ENCODE measurements around the gene SLC6A18. TPM values are rescaled to one million over a fixed set of nuclear protein-coding genes. Genes with fewer than 3 reads are reported as not detected.

The SLC6A18 gene
- total RNA-seq, 2 experiments from 2014 or later, result not detected

GRCh38 chr5:1206521-1207412, 18.4 kb upstream of the SLC6A18 start:
- Mint-ChIP-seq H3K9me3 (no peaks in the 10 kb centered on the region), H3K27ac (no peak overlapping the region), H3K4me3 (no peak overlapping the region), H3K4me1 (ENCODE audit: low read depth) (no peaks in the 10 kb centered on the region), H3K27me3 (no peaks in the 10 kb centered on the region), H3K36me3 (ENCODE audit: low read depth) (no peaks in the 10 kb centered on the region)
- CTCF ChIA-PET, result no interaction called here
- intact Hi-C loops (cut with micrococcal nuclease), result no loop called here
- DNase-seq (no peak), ATAC-seq (no peak)
- TF ChIP-seq CTCF (IDR thresholded peaks at IDR 0.05), result no peak
- POLR2A ChIA-PET, result no interaction called here

GRCh38 chr5:1207555-1207954, 17.6 kb upstream of the SLC6A18 start:
- ChIA-PET POLR2A (no interaction called here), CTCF (no interaction called here)
- intact Hi-C loops (cut with micrococcal nuclease), result no loop called here
- DNase-seq, result no peak
- Mint-ChIP-seq H3K4me1 (ENCODE audit: low read depth) (no peaks in the 10 kb centered on the region), H3K27me3 (no peaks in the 10 kb centered on the region), H3K9me3 (no peaks in the 10 kb centered on the region), H3K27ac (no peak overlapping the region), H3K36me3 (ENCODE audit: low read depth) (no peaks in the 10 kb centered on the region), H3K4me3 (no peak overlapping the region)
- no peak for ATAC-seq
- no peak for TF ChIP-seq CTCF (IDR thresholded peaks at IDR 0.05)

- H3K27me3 Mint-ChIP-seq, result no peaks in the 10 kb centered on the region
These were observed 16.9 kb upstream of the SLC6A18 start for GRCh38 chr5:1208221-1208742.

GRCh38 chr5:1208743-1209488, 16.3 kb upstream of the SLC6A18 start:
- DNase-seq (no peak), ATAC-seq (no peak)
- POLR2A ChIA-PET, result no interaction called here
- no peaks in the 10 kb centered on the region for H3K4me1 Mint-ChIP-seq (ENCODE audit: low read depth)
- H3K36me3 Mint-ChIP-seq (ENCODE audit: low read depth), result no peaks in the 10 kb centered on the region
- H3K4me3 Mint-ChIP-seq, result no peak overlapping the region
- CTCF ChIA-PET, result no interaction called here
- no peak overlapping the region for H3K27ac Mint-ChIP-seq
- intact Hi-C loops (cut with micrococcal nuclease), result no loop called here
- TF ChIP-seq CTCF (IDR thresholded peaks at IDR 0.05), result no peak
- no peaks in the 10 kb centered on the region for H3K9me3 Mint-ChIP-seq
- no peaks in the 10 kb centered on the region for H3K27me3 Mint-ChIP-seq

More at GRCh38 chr5:1208221-1208742, 16.9 kb upstream of the SLC6A18 start:
- Mint-ChIP-seq H3K27ac (no peak overlapping the region), H3K36me3 (ENCODE audit: low read depth) (no peaks in the 10 kb centered on the region), H3K4me3 (no peak overlapping the region), H3K9me3 (no peaks in the 10 kb centered on the region), H3K4me1 (ENCODE audit: low read depth) (no peaks in the 10 kb centered on the region)
- DNase-seq (no peak), ATAC-seq (no peak)
- ChIA-PET CTCF (no interaction called here), POLR2A (no interaction called here)
- TF ChIP-seq CTCF (IDR thresholded peaks at IDR 0.05), result no peak
- intact Hi-C loops (cut with micrococcal nuclease), result no loop called here

- intact Hi-C loops (cut with micrococcal nuclease), result no loop called here
- Mint-ChIP-seq H3K4me1 (ENCODE audit: low read depth) (no peaks in the 10 kb centered on the region), H3K36me3 (ENCODE audit: low read depth) (no peaks in the 10 kb centered on the region), H3K4me3 (no peak overlapping the region), H3K27me3 (no peaks in the 10 kb centered on the region), H3K27ac (no peak overlapping the region), H3K9me3 (no peaks in the 10 kb centered on the region)
- no peak for TF ChIP-seq CTCF (IDR thresholded peaks at IDR 0.05)
- ATAC-seq (no peak), DNase-seq (no peak)
- ChIA-PET CTCF (no interaction called here), POLR2A (no interaction called here)
These were observed 15.7 kb upstream of the SLC6A18 start for GRCh38 chr5:1209489-1209852.

Data from activated CD8-positive, alpha-beta T cell treated with anti-CD3 and anti-CD28 coated beads for 36 hours (primary cell).